Hepatocyte (in vitro differentiated cells): ENCODE results near the gene IDH1. TPM values are rescaled to one million over a fixed set of nuclear protein-coding genes. Genes with fewer than 3 reads are reported as not detected.
A peak's percentile ranks its signal among the peaks of the same experiment; 100 is the strongest.

ENCODE experiments used
- DNase-seq: peaks from one replicate; pipeline ENCODE4 v3.0.0-alpha.2; 2016; ENCODE audit warnings: low spot score
- H2AFZ ChIP-seq: fragments of 200-600 bp; sonication (generic); 2 replicates; pipeline ENCODE4 v1.6.0; 2016; ENCODE audit warnings: antibody characterized with exemption, mild to moderate bottlenecking
- H3K27ac ChIP-seq: fragments of 200-600 bp; sonication (generic); 2 replicates; pipeline ENCODE4 v1.5.1; 2016; ENCODE audit warnings: mild to moderate bottlenecking
- H3K27me3 ChIP-seq: fragments of 200-600 bp; sonication (generic); 2 replicates; pipeline ENCODE4 v1.6.1; 2016
- H3K36me3 ChIP-seq: fragments of 200-600 bp; sonication (generic); replicated peaks from 2 replicates; pipeline ENCODE4 v1.5.1; 2016; ENCODE audit warnings: low read depth; ENCODE audit not compliant: insufficient read depth
- H3K4me1 ChIP-seq: fragments of 200-600 bp; sonication (generic); 2 replicates; pipeline ENCODE4 v1.5.1; 2016; ENCODE audit warnings: mild to moderate bottlenecking, moderate library complexity; ENCODE audit not compliant: insufficient read depth
- H3K4me2 ChIP-seq: fragments of 200-600 bp; sonication (generic); 2 replicates; pipeline ENCODE4 v1.6.0; 2016
- H3K4me3 ChIP-seq: fragments of 200-600 bp; sonication (generic); 2 replicates; pipeline ENCODE4 v1.5.1; 2016; ENCODE audit warnings: mild to moderate bottlenecking
- H3K79me2 ChIP-seq: fragments of 200-600 bp; sonication (generic); 2 replicates; pipeline ENCODE4 v1.6.0; 2017; ENCODE audit warnings: mild to moderate bottlenecking
- H3K9me2 ChIP-seq: fragments of 200-600 bp; sonication (generic); replicated peaks from 2 replicates; pipeline ENCODE4 v1.6.0; 2017; ENCODE audit warnings: mild to moderate bottlenecking; ENCODE audit not compliant: insufficient read depth
- H3K9me3 ChIP-seq: fragments of 200-600 bp; sonication (generic); 2 replicates; pipeline ENCODE4 v1.5.1; 2016; ENCODE audit warnings: low read depth, mild to moderate bottlenecking
- H4K20me1 ChIP-seq: fragments of 200-600 bp; sonication (generic); 2 replicates; pipeline ENCODE4 v1.6.0; 2016; ENCODE audit warnings: mild to moderate bottlenecking; ENCODE audit not compliant: insufficient read depth, poor library complexity, severe bottlenecking
- CTCF ChIP-seq: fragments of 200-600 bp; sonication (generic); IDR thresholded peaks from 2 replicates; pipeline ENCODE4 v1.5.1; 2016; ENCODE audit warnings: antibody characterized with exemption, mild to moderate bottlenecking; ENCODE audit not compliant: poor library complexity
- EZH2 ChIP-seq: fragments of 200-600 bp; sonication (generic); IDR thresholded peaks from 2 replicates; pipeline ENCODE4 v1.6.1; 2016; ENCODE audit warnings: antibody characterized with exemption, mild to moderate bottlenecking, borderline replicate concordance
- EZH2phosphoT487 ChIP-seq: fragments of 200-600 bp; sonication (generic); IDR thresholded peaks from one replicate; pipeline ENCODE4 v1.6.1; 2018; ENCODE audit warnings: antibody characterized with exemption, mild to moderate bottlenecking, low read depth, moderate library complexity; ENCODE audit not compliant: unreplicated experiment, severe bottlenecking
- WGBS: methylation state at CpG from one replicate; pipeline ENCODE4 v1.1.6; 2016; ENCODE audit warnings: low lambda C conversion rate; ENCODE audit errors: missing lambda C conversion rate; 5-methylcytosine and 5-hydroxymethylcytosine counted together
- polyA plus RNA-seq: library from polyadenylated mRNA; unstranded; fragments of >200 nt; fragmentation: Nextera tagmentation; extraction: Ambion mirVana; gene quantifications from 2 replicates; pipeline ENCODE4 v1.2.1, GENCODE V29; 2016
- total RNA-seq: library from RNA; depleted of rRNA; stranded (reverse); fragments of >200 nt; gene quantifications from 2 replicates; pipeline ENCODE4 v1.2.3, GENCODE V29; 2014

IDH1 gene
- total RNA-seq (404 and 411 TPM in 2 replicates), polyA plus RNA-seq (235 and 263 TPM in 2 replicates)

GRCh38 chr2:208254871-208255556 lies at the start of gene IDH1:
Gene IDH1 (minus strand): TSS chr2:208255071. CDS start chr2:208251551, 3,520 bp downstream.
- WGBS = 0% methylated on average over 43 of the region's 48 CpGs
- no peaks in the 10 kb centered on the region for H3K27me3 ChIP-seq
- TF ChIP-seq CTCF = peak; percentile 66
- TF ChIP-seq EZH2 = no peak

GRCh38 chr2:208304157-208304556 lies 49.3 kb upstream of the IDH1 start:
- no peak overlapping the region for H3K4me2 ChIP-seq
- WGBS = 86% methylated on average over 4 of the region's 4 CpGs
- H3K4me3 ChIP-seq = no peak overlapping the region
- H3K79me2 ChIP-seq = no peaks in the 10 kb centered on the region
- H3K27ac ChIP-seq = no peak overlapping the region
- H3K9me3 ChIP-seq = no peaks in the 10 kb centered on the region
- TF ChIP-seq EZH2phosphoT487 (no peak), EZH2 (no peak), CTCF (no peak)
- H3K27me3 ChIP-seq = no peaks in the 10 kb centered on the region
- H2AFZ ChIP-seq = no peak overlapping the region
- DNase-seq = no peak
- H3K9me2 ChIP-seq = no peaks in the 10 kb centered on the region
- no peaks in the 10 kb centered on the region for H3K4me1 ChIP-seq
- no peaks in the 10 kb centered on the region for H3K36me3 ChIP-seq
- no peaks in the 10 kb centered on the region for H4K20me1 ChIP-seq

More at GRCh38 chr2:208254871-208255556, at the start of gene IDH1:
- peak within 1 kb of the TSS; percentile 87 for H3K27ac ChIP-seq
- peaks cover 32% of the 10 kb centered on the region for H3K79me2 ChIP-seq
- H3K4me1 ChIP-seq = peaks cover 38% of the 10 kb centered on the region
- peak; percentile 98 for DNase-seq
- peaks cover 7% of the 10 kb centered on the region for H4K20me1 ChIP-seq
- peak within 1 kb of the TSS; percentile 79 for H3K4me3 ChIP-seq
- H3K9me2 ChIP-seq = no peaks in the 10 kb centered on the region
- no peaks in the 10 kb centered on the region for H3K9me3 ChIP-seq
- peak within 1 kb of the TSS; percentile 90 for H3K4me2 ChIP-seq
- H3K36me3 ChIP-seq = no peaks in the 10 kb centered on the region
- peak within 1 kb of the TSS; percentile 79 for H2AFZ ChIP-seq

GRCh38 chr2:208300847-208301618 lies 46.2 kb upstream of the IDH1 start:
- no peaks in the 10 kb centered on the region for H3K9me2 ChIP-seq
- H3K4me3 ChIP-seq = no peak overlapping the region
- peaks cover 5% of the 10 kb centered on the region for H3K79me2 ChIP-seq
- TF ChIP-seq EZH2 = no peak
- no peaks in the 10 kb centered on the region for H4K20me1 ChIP-seq
- H3K4me1 ChIP-seq = no peaks in the 10 kb centered on the region
- 93% methylated on average over 5 of the region's 5 CpGs for WGBS
- no peaks in the 10 kb centered on the region for H3K36me3 ChIP-seq
- no peak overlapping the region for H3K4me2 ChIP-seq
- H3K27ac ChIP-seq = no peak overlapping the region
- H2AFZ ChIP-seq = no peak overlapping the region
- H3K9me3 ChIP-seq = no peaks in the 10 kb centered on the region
- no peaks in the 10 kb centered on the region for H3K27me3 ChIP-seq
- DNase-seq = no peak

- no peaks in the 10 kb centered on the region for H3K9me3 ChIP-seq
- no peak overlapping the region for H3K27ac ChIP-seq
- H3K79me2 ChIP-seq = peaks cover 26% of the 10 kb centered on the region
- TF ChIP-seq CTCF (no peak), EZH2 (no peak), EZH2phosphoT487 (no peak)
- no peak for DNase-seq
- H3K4me2 ChIP-seq = no peak overlapping the region
- no peak overlapping the region for H2AFZ ChIP-seq
- H3K36me3 ChIP-seq = no peaks in the 10 kb centered on the region
- H3K4me3 ChIP-seq = no peak overlapping the region
- no peaks in the 10 kb centered on the region for H3K4me1 ChIP-seq
- WGBS = 100% methylated on average over 1 of the region's 1 CpG
- no peaks in the 10 kb centered on the region for H3K9me2 ChIP-seq
- no peaks in the 10 kb centered on the region for H3K27me3 ChIP-seq
- no peaks in the 10 kb centered on the region for H4K20me1 ChIP-seq
Observed at GRCh38 chr2:208297961-208298360, 43.1 kb upstream of the IDH1 start.
